Measurements from ENCODE around the gene ASPHD2.

Gene ASPHD2

GRCh38 chr22:26447584-26448329 lies 18.7 kb downstream of the ASPHD2 start:
- Histone ChIP-seq H3K36me3 (ENCODE audit: control insufficient read depth, insufficient read depth, low read length) (peaks cover 20% of the 10 kb centered on the region), H3K9me3 (ENCODE audit: control insufficient read depth, low read length) (no peaks in the 10 kb centered on the region), H3K4me1 (ENCODE audit: control insufficient read depth, insufficient read depth, low read length, poor library complexity, severe bottlenecking) (no peaks in the 10 kb centered on the region), H3K27ac (ENCODE audit: low read depth, low read length, severe bottlenecking) (no peak overlapping the region), H3K4me3 (ENCODE audit: extremely low read depth, insufficient read depth, low read length, poor library complexity, severe bottlenecking) (no peak overlapping the region)
- WGBS, 2 experiments (ENCODE audit: insufficient coverage in 2 of 2): 88 to 94% methylated on average over 11 to 14 of the region's 15 CpGs

GRCh38 chr22:26448334-26448733 lies 19.3 kb downstream of the ASPHD2 start:
- no peaks in the 10 kb centered on the region for H3K4me1 ChIP-seq (ENCODE audit: control insufficient read depth, insufficient read depth, low read length, poor library complexity, severe bottlenecking)
- no peak overlapping the region for H3K27ac ChIP-seq (ENCODE audit: low read depth, low read length, severe bottlenecking)
- no peaks in the 10 kb centered on the region for H3K9me3 ChIP-seq (ENCODE audit: control insufficient read depth, low read length)
- peaks cover 26% of the 10 kb centered on the region for H3K36me3 ChIP-seq (ENCODE audit: control insufficient read depth, insufficient read depth, low read length)
- WGBS, 2 experiments (ENCODE audit: insufficient coverage in 2 of 2): 84% methylated on average over 5 of the region's 5 CpGs; no CpG with 5 or more reads in 1 of the 2 experiments
- H3K4me3 ChIP-seq (ENCODE audit: extremely low read depth, insufficient read depth, low read length, poor library complexity, severe bottlenecking): no peak overlapping the region

- H3K27ac ChIP-seq (ENCODE audit: low read depth, low read length, severe bottlenecking): no peak overlapping the region
- 88 to 93% methylated on average over 2 to 4 of the region's 6 CpGs for WGBS, 2 experiments (ENCODE audit: insufficient coverage in 2 of 2)
- H3K4me3 ChIP-seq (ENCODE audit: extremely low read depth, insufficient read depth, low read length, poor library complexity, severe bottlenecking): no peak overlapping the region
- H3K9me3 ChIP-seq (ENCODE audit: control insufficient read depth, low read length): no peaks in the 10 kb centered on the region
- H3K4me1 ChIP-seq (ENCODE audit: control insufficient read depth, insufficient read depth, low read length, poor library complexity, severe bottlenecking): no peaks in the 10 kb centered on the region
- peaks cover 32% of the 10 kb centered on the region for H3K36me3 ChIP-seq (ENCODE audit: control insufficient read depth, insufficient read depth, low read length)
These were observed 19.9 kb downstream of the ASPHD2 start for GRCh38 chr22:26448941-26449340.

- no peak overlapping the region for H3K27ac ChIP-seq (ENCODE audit: low read depth, low read length, severe bottlenecking)
- no peaks in the 10 kb centered on the region for H3K9me3 ChIP-seq (ENCODE audit: control insufficient read depth, low read length)
- WGBS, 2 experiments (ENCODE audit: insufficient coverage in 2 of 2): 91 to 98% methylated on average over 5 of the region's 9 CpGs
- no peaks in the 10 kb centered on the region for H3K4me1 ChIP-seq (ENCODE audit: control insufficient read depth, insufficient read depth, low read length, poor library complexity, severe bottlenecking)
- H3K4me3 ChIP-seq (ENCODE audit: extremely low read depth, insufficient read depth, low read length, poor library complexity, severe bottlenecking): no peak overlapping the region
- peaks cover 37% of the 10 kb centered on the region for H3K36me3 ChIP-seq (ENCODE audit: control insufficient read depth, insufficient read depth, low read length)
These were observed 21.6 kb downstream of the ASPHD2 start for GRCh38 chr22:26450453-26451185.

GRCh38 chr22:26452236-26453016 lies 23.4 kb downstream of the ASPHD2 start:
- H3K4me1 ChIP-seq (ENCODE audit: control insufficient read depth, insufficient read depth, low read length, poor library complexity, severe bottlenecking): no peaks in the 10 kb centered on the region
- peaks cover 51% of the 10 kb centered on the region for H3K36me3 ChIP-seq (ENCODE audit: control insufficient read depth, insufficient read depth, low read length)
- no peak overlapping the region for H3K4me3 ChIP-seq (ENCODE audit: extremely low read depth, insufficient read depth, low read length, poor library complexity, severe bottlenecking)
- H3K27ac ChIP-seq (ENCODE audit: low read depth, low read length, severe bottlenecking): no peak overlapping the region
- 95 to 97% methylated on average over 20 to 21 of the region's 23 CpGs for WGBS, 2 experiments (ENCODE audit: insufficient coverage in 2 of 2)
- no peaks in the 10 kb centered on the region for H3K9me3 ChIP-seq (ENCODE audit: control insufficient read depth, low read length)

- no peaks in the 10 kb centered on the region for H3K4me1 ChIP-seq (ENCODE audit: control insufficient read depth, insufficient read depth, low read length, poor library complexity, severe bottlenecking)
- no peaks in the 10 kb centered on the region for H3K9me3 ChIP-seq (ENCODE audit: control insufficient read depth, low read length)
- WGBS, 2 experiments (ENCODE audit: insufficient coverage in 2 of 2): 92 to 95% methylated on average over 8 to 9 of the region's 9 CpGs
- no peak overlapping the region for H3K4me3 ChIP-seq (ENCODE audit: extremely low read depth, insufficient read depth, low read length, poor library complexity, severe bottlenecking)
- no peak overlapping the region for H3K27ac ChIP-seq (ENCODE audit: low read depth, low read length, severe bottlenecking)
- H3K36me3 ChIP-seq (ENCODE audit: control insufficient read depth, insufficient read depth, low read length): peaks cover 57% of the 10 kb centered on the region
These were observed 24.2 kb downstream of the ASPHD2 start for GRCh38 chr22:26453216-26453615.

- no peak overlapping the region for H3K27ac ChIP-seq (ENCODE audit: low read depth, low read length, severe bottlenecking)
- H3K36me3 ChIP-seq (ENCODE audit: control insufficient read depth, insufficient read depth, low read length): peaks cover 61% of the 10 kb centered on the region
- no peak overlapping the region for H3K4me3 ChIP-seq (ENCODE audit: extremely low read depth, insufficient read depth, low read length, poor library complexity, severe bottlenecking)
- 94 to 96% methylated on average over 4 of the region's 5 CpGs for WGBS, 2 experiments (ENCODE audit: insufficient coverage in 2 of 2)
- no peaks in the 10 kb centered on the region for H3K4me1 ChIP-seq (ENCODE audit: control insufficient read depth, insufficient read depth, low read length, poor library complexity, severe bottlenecking)
- H3K9me3 ChIP-seq (ENCODE audit: control insufficient read depth, low read length): no peaks in the 10 kb centered on the region
These were observed 24.9 kb downstream of the ASPHD2 start for GRCh38 chr22:26453812-26454500.

- Histone ChIP-seq H3K27ac (ENCODE audit: low read depth, low read length, severe bottlenecking) (no peak overlapping the region), H3K36me3 (ENCODE audit: control insufficient read depth, insufficient read depth, low read length) (peaks cover 62% of the 10 kb centered on the region), H3K4me1 (ENCODE audit: control insufficient read depth, insufficient read depth, low read length, poor library complexity, severe bottlenecking) (no peaks in the 10 kb centered on the region), H3K4me3 (ENCODE audit: extremely low read depth, insufficient read depth, low read length, poor library complexity, severe bottlenecking) (no peak overlapping the region), H3K9me3 (ENCODE audit: control insufficient read depth, low read length) (no peaks in the 10 kb centered on the region)
- WGBS, 2 experiments (ENCODE audit: insufficient coverage in 2 of 2): 95 to 97% methylated on average over 25 to 26 of the region's 26 CpGs
These were observed 28.7 kb downstream of the ASPHD2 start for GRCh38 chr22:26457661-26458272.

- Histone ChIP-seq H3K27ac (ENCODE audit: low read depth, low read length, severe bottlenecking) (no peak overlapping the region), H3K9me3 (ENCODE audit: control insufficient read depth, low read length) (no peaks in the 10 kb centered on the region), H3K36me3 (ENCODE audit: control insufficient read depth, insufficient read depth, low read length) (peaks cover 69% of the 10 kb centered on the region), H3K4me1 (ENCODE audit: control insufficient read depth, insufficient read depth, low read length, poor library complexity, severe bottlenecking) (peaks cover 7% of the 10 kb centered on the region), H3K4me3 (ENCODE audit: extremely low read depth, insufficient read depth, low read length, poor library complexity, severe bottlenecking) (no peak overlapping the region)
- WGBS, 2 experiments (ENCODE audit: insufficient coverage in 2 of 2): 90% methylated on average over 5 of the region's 6 CpGs; no CpG with 5 or more reads in 1 of the 2 experiments
These were observed 31.1 kb downstream of the ASPHD2 start for GRCh38 chr22:26460202-26460601.

Data from mesodermal cell (in vitro differentiated cells).